Pancreas (tissue), 10 donors: ENCODE data around the gene NEK10. TPM values are rescaled to one million over a fixed set of nuclear protein-coding genes. Genes with fewer than 3 reads are reported as not detected.

Source experiments
- ATAC-seq, 4 donors: fragments of 200-7000 bp; cut with Tn5 transposase; one replicate each; pipeline versions ENCODE4 v1.8.0 to v1.9.1; 2020; ENCODE audit warnings: mild to moderate bottlenecking in 4 of 4, moderate library complexity in 4 of 4
- DNase-seq, 6 donors: peaks; one replicate each; pipeline ENCODE4 v3.0.0-alpha.2; 2020
- FAIRE-seq: peaks from 2 replicates; lab custom pipeline; 2012; peaks lifted over from hg19 to GRCh38; lab: Jason Lieb, UNC
- H3K27ac ChIP-seq, 4 donors: fragments of 200-600 bp; sonication (generic); 1 replicate in 3 of 4; 2 replicates in 1 of 4; pipeline versions ENCODE4 v1.5.0 to v1.8.0; 2020
- H3K27me3 ChIP-seq, 4 donors: fragments of 200-600 bp; one replicate each; pipeline ENCODE4 v1.8.0; 2021
- H3K36me3 ChIP-seq, 3 donors: fragments of 200-600 bp; sonication (generic) in 1 of 3; one replicate each; pipeline versions ENCODE4 v1.5.0 to v1.8.0; 2020 to 2021
- H3K4me1 ChIP-seq, 3 donors: fragments of 200-600 bp; one replicate each; pipeline ENCODE4 v1.8.0; 2021
- H3K4me3 ChIP-seq, 4 donors: fragments of 200-600 bp; sonication (generic) in 2 of 4; one replicate each; pipeline versions ENCODE4 v1.5.0 to v1.8.0; 2020 to 2021
- H3K9me3 ChIP-seq, 4 donors: fragments of 200-600 bp; one replicate each; pipeline ENCODE4 v1.8.0; 2021
- CTCF ChIP-seq, 4 donors: fragments of 200-600 bp; sonication (generic) in 3 of 4; IDR thresholded peaks; one replicate each; pipeline versions ENCODE4 v1.5.0 to v1.8.0; 2021; ENCODE audit warnings: antibody characterized with exemption in 4 of 4
- WGBS, 2 donors: extraction: QIAGEN DNeasy Blood & Tissue Kit; methylation state at CpG; one replicate each; pipeline ENCODE4 v1.1.7; 2013; 5-methylcytosine and 5-hydroxymethylcytosine counted together
- intact Hi-C, 3 donors: fragments of 100-400 bp; cut with DNase I; formaldehyde crosslinking; loops; one replicate each; pipeline versions ENCODE4 v1.11.1 to v1.14.2; 2022
- polyA plus RNA-seq, 2 donors: library from polyadenylated mRNA; stranded (reverse); fragments of 200-250 nt; gene quantifications; one replicate each; pipeline ENCODE4 v1.2.3, GENCODE V29; 2013
- total RNA-seq, 6 donors: library from RNA; stranded (reverse); fragmentation: NEBNext Ultra II Directional in 4 of 6; extraction: Animal tissue kit (Norgen Biotek cat#: 25700) in 4 of 6; gene quantifications; one replicate each; pipeline versions ENCODE4 v1.2.1 to v1.2.4, GENCODE V29; 2021 to 2023
- donor health status: healthy with polysubstance abuse.
- donor health status: DM: no; HTN: no; CAD: no; lungs with moderate emphysema.
- donor health status: DM: no; HTN: no; CAD: no.
- donor health status: control.
- donor health status: control.
- donor health status: Bipolar disorder and iron deficiency.
- donor health status: DM: yes; HTN: yes; CAD: no.
- donor health status: DM: no; HTN: no; CAD: no.
- donor health status: DM: no; HTN: no; CAD: no.
- donor health status: DM: yes; HTN: yes; CAD: no.

Gene NEK10
- total and polyA plus RNA-seq, 8 donors, result 0.24 to 0.90 (median 0.37) TPM

- Histone ChIP-seq H3K27ac (no peak overlapping the region), H3K4me1 (no peaks in the 10 kb centered on the region), H3K27me3 (no peaks in the 10 kb centered on the region), H3K4me3 (no peak overlapping the region), H3K36me3 (no peaks in the 10 kb centered on the region), H3K9me3 (no peaks in the 10 kb centered on the region)
- no peak for TF ChIP-seq CTCF (IDR thresholded peaks at IDR 0.05)
- no peak for FAIRE-seq
- ATAC-seq, result no peak
- DNase-seq, result no peak
- intact Hi-C loops, result no loop called here
- WGBS, 2 donors, result 98 to 100% methylated on average over 1 of the region's 1 CpG
Measured at GRCh38 chr3:27387625-27388024, 18.4 kb upstream of the NEK10 start.

GRCh38 chr3:27385504-27385903 lies 16.3 kb upstream of the NEK10 start:
- no peaks in the 10 kb centered on the region for H3K27me3 ChIP-seq
- TF ChIP-seq CTCF (IDR thresholded peaks at IDR 0.05), result no peak
- FAIRE-seq, result no peak

GRCh38 chr3:27384191-27384590 lies 15.0 kb upstream of the NEK10 start:
- no peaks in the 10 kb centered on the region for H3K27me3 ChIP-seq
- DNase-seq (no peak), ATAC-seq (no peak), FAIRE-seq (no peak)
- TF ChIP-seq CTCF (IDR thresholded peaks at IDR 0.05), result no peak
- no peaks in the 10 kb centered on the region for H3K9me3 ChIP-seq
- H3K27ac ChIP-seq, result no peak overlapping the region
- WGBS, 2 donors, result 93 to 95% methylated on average over 1 of the region's 1 CpG
- H3K36me3 ChIP-seq, result no peaks in the 10 kb centered on the region
- intact Hi-C loops, result no loop called here
- H3K4me3 ChIP-seq, result no peak overlapping the region
- H3K4me1 ChIP-seq, result peaks cover 0 to 6% (median 0%) of the 10 kb centered on the region in 3 donors

More at GRCh38 chr3:27385504-27385903, 16.3 kb upstream of the NEK10 start:
- Histone ChIP-seq H3K9me3 (no peaks in the 10 kb centered on the region), H3K36me3 (no peaks in the 10 kb centered on the region), H3K27ac (no peak overlapping the region), H3K4me3 (no peak overlapping the region), H3K4me1 (peaks cover 0 to 6% (median 0%) of the 10 kb centered on the region in 3 donors)
- intact Hi-C loops, result no loop called here
- no peak for ATAC-seq
- no peak for DNase-seq

GRCh38 chr3:27380433-27381357 lies 11.5 kb upstream of the NEK10 start:
- ATAC-seq (peak in 1 of 4 donors; percentile 43), DNase-seq (no peak), FAIRE-seq (peak; percentile 64)
- Histone ChIP-seq H3K4me3 (no peak overlapping the region), H3K9me3 (no peaks in the 10 kb centered on the region), H3K27ac (no peak overlapping the region), H3K4me1 (peaks cover 0 to 6% (median 0%) of the 10 kb centered on the region in 3 donors), H3K36me3 (no peaks in the 10 kb centered on the region), H3K27me3 (no peaks in the 10 kb centered on the region)
- no peak for TF ChIP-seq CTCF (IDR thresholded peaks at IDR 0.05)
- 41 to 42% methylated on average over 3 of the region's 3 CpGs for WGBS, 2 donors
- intact Hi-C loops, result no loop called here

GRCh38 chr3:27378331-27378730 lies 9.1 kb upstream of the NEK10 start:
- no peak for TF ChIP-seq CTCF (IDR thresholded peaks at IDR 0.05)

More at GRCh38 chr3:27378331-27378730, 9.1 kb upstream of the NEK10 start:
- Histone ChIP-seq H3K4me1 (peaks cover 0 to 6% (median 0%) of the 10 kb centered on the region in 3 donors), H3K4me3 (no peak overlapping the region), H3K36me3 (no peaks in the 10 kb centered on the region), H3K27me3 (no peaks in the 10 kb centered on the region), H3K27ac (no peak overlapping the region), H3K9me3 (no peaks in the 10 kb centered on the region)
- intact Hi-C loops, result no loop called here
- FAIRE-seq, result no peak
- no peak for ATAC-seq
- no peak for DNase-seq
